Astrocyte of the cerebellum (primary cell): Measurements from ENCODE around the gene EIF4E1B.

Source experiments
- DNase-seq: peaks from one replicate; pipeline ENCODE4 v3.0.0-alpha.2; 2011; ENCODE audit warnings: low read depth
- H3K4me3 ChIP-seq: 2 replicates; pipeline ENCODE4 v1.5.1; 2011; ENCODE audit warnings: mild to moderate bottlenecking, low read depth, low read length, moderate library complexity
- CTCF ChIP-seq: IDR thresholded peaks from 2 replicates; pipeline ENCODE4 v1.5.1; 2012; ENCODE audit warnings: low read length, low read depth, moderate library complexity, mild to moderate bottlenecking; ENCODE audit errors: missing control alignments
- in situ Hi-C: cut with HindIII; loops from 2 replicates; pipeline ENCODE4 v1.10.0; 2017; ENCODE audit warnings: low sequenced_read_pairs

EIF4E1B gene

DNA sequence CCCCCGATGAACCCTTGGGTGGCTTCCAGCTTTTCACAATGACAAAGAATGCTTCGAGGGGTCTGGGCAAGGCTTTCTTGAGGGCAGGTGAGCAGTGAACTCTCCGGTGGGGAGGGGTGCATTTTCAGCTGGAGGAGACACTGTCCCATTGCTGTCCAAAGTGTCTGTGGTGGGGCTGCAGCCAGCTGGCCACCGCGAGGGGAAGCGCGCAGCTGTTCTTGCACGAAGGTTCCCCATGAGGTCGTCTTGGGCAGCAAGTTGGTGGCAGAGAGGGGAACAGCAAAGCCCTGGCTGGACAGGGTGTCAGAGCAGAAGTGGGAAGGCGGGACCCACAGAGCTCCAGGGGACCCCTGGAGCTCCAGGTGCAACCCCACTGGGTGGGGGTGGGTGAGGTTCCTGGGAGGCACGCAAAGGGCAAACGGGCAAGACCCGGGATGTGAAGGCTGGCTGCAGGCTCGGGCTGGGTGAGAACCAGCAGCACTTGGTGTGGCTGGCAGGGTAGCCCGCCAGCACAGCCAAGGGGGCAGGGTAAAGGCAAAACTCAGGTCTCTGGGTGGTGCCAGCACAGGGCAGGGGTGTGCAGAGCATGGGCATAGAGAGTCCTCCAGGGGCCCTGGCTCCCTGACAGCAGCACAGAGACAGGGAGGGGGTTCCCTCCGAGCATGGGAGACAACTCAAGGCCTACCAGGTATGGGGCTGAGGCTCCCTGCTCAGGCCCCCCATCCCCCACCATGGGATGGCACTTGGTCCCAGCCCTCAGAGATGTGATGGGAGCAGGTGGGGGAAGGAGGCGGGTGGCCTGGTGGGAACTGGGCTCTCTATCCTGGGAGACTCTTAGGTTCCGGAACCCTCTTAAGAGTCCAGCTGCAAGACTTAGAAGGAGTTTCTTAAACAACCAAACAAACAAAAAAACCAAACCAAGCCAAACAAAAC is 43.4 kb downstream of the EIF4E1B start:
- TF ChIP-seq CTCF, result no peak
- DNase-seq, result no peak
- in situ Hi-C loops, result no loop called here
- no peak overlapping the region for H3K4me3 ChIP-seq

GRCh38 chr5:176674799-176675198 is 44.3 kb downstream of the EIF4E1B start:
- DNase-seq, result no peak
- no peak for TF ChIP-seq CTCF
- H3K4me3 ChIP-seq, result no peak overlapping the region
- in situ Hi-C loops, result no loop called here

GRCh38 chr5:176675676-176676360 is 45.3 kb downstream of the EIF4E1B start:
- DNase-seq, result no peak
- peak; percentile 65 for TF ChIP-seq CTCF
- H3K4me3 ChIP-seq, result no peak overlapping the region
- in situ Hi-C loops, result no loop called here

GRCh38 chr5:176676361-176676824 is 45.9 kb downstream of the EIF4E1B start:
- no peak overlapping the region for H3K4me3 ChIP-seq
- in situ Hi-C loops, result no loop called here
- no peak for TF ChIP-seq CTCF
- no peak for DNase-seq

- in situ Hi-C loops, result no loop called here
- no peak overlapping the region for H3K4me3 ChIP-seq
- TF ChIP-seq CTCF, result no peak
- no peak for DNase-seq
Measured at GRCh38 chr5:176677209-176677939, 46.9 kb downstream of the EIF4E1B start.

GRCh38 chr5:176678584-176678983 is 48.1 kb downstream of the EIF4E1B start:
- in situ Hi-C loops, result no loop called here
- TF ChIP-seq CTCF, result no peak
- no peak overlapping the region for H3K4me3 ChIP-seq
- no peak for DNase-seq
